Suppressor macrophage treated with lipopolysaccharide for 4 hours (primary cell): ENCODE data around the gene CCDC157.
A peak's percentile ranks its signal among the peaks of the same experiment; 100 is the strongest.
"Not testable (repeated sequence)": the region's sequence is repeated elsewhere in the genome, so short reads cannot be mapped to it uniquely, and the experiment has no call there.

Source experiments
- DNase-seq: peaks from one replicate; pipeline ENCODE4 v3.0.0-alpha.2; 2020

CCDC157 gene

GRCh38 chr22:30326255-30326705 is 30.5 kb upstream of the CCDC157 start:
- no peak for DNase-seq

GRCh38 chr22:30326706-30327362 is 30.0 kb upstream of the CCDC157 start, which contains the start of gene TBC1D10A:
Gene TBC1D10A, minus strand, starts transcription at chr22:30326941. Its CDS starts 60 bp downstream, at chr22:30326881.
- peak; percentile 91 for DNase-seq

GRCh38 chr22:30327864-30328345 is 28.9 kb upstream of the CCDC157 start:
- DNase-seq, result no peak

- DNase-seq, result no peak
Observed at GRCh38 chr22:30328466-30329049, 28.2 kb upstream of the CCDC157 start.

- DNase-seq, result no peak
Observed at GRCh38 chr22:30332551-30332950, 24.3 kb upstream of the CCDC157 start.

GRCh38 chr22:30332994-30333706 is 23.7 kb upstream of the CCDC157 start:
- DNase-seq, result no peak

GRCh38 chr22:30333707-30334087 is 23.1 kb upstream of the CCDC157 start:
- DNase-seq, result no peak

- no peak for DNase-seq
Observed at GRCh38 chr22:30334646-30335045, 22.2 kb upstream of the CCDC157 start.

GRCh38 chr22:30335236-30335635 is 21.6 kb upstream of the CCDC157 start:
- no peak for DNase-seq

- no peak for DNase-seq
Observed at GRCh38 chr22:30336752-30337460, 19.9 kb upstream of the CCDC157 start.

GRCh38 chr22:30337461-30337778 is 19.4 kb upstream of the CCDC157 start:
- DNase-seq, result no peak

- not testable (repeated sequence) for DNase-seq
Observed at GRCh38 chr22:30338341-30338740, 18.5 kb upstream of the CCDC157 start.

- DNase-seq, result no peak
Observed at GRCh38 chr22:30338802-30339201, 18.0 kb upstream of the CCDC157 start.

- no peak for DNase-seq
Observed at GRCh38 chr22:30340911-30341685, 15.7 kb upstream of the CCDC157 start.

GRCh38 chr22:30344447-30345200 is 12.2 kb upstream of the CCDC157 start:
- no peak for DNase-seq

GRCh38 chr22:30347255-30347892 is 9.4 kb upstream of the CCDC157 start:
- DNase-seq, result no peak

- DNase-seq, result no peak
Observed at GRCh38 chr22:30348404-30348803, 8.4 kb upstream of the CCDC157 start.

- peak; percentile 64 for DNase-seq
Observed at GRCh38 chr22:30348809-30349208, 8.0 kb upstream of the CCDC157 start.

GRCh38 chr22:30351226-30351625 is 5.6 kb upstream of the CCDC157 start:
- no peak for DNase-seq

- no peak for DNase-seq
Observed at GRCh38 chr22:30354644-30355043, 2.2 kb upstream of the CCDC157 start.

- DNase-seq, result no peak
Observed at GRCh38 chr22:30357236-30357570, 396 bp downstream of the CCDC157 start.
